Smooth muscle cell (in vitro differentiated cells): ENCODE measurements around the gene DHRS1. TPM values are rescaled to one million over a fixed set of nuclear protein-coding genes. Genes with fewer than 3 reads are reported as not detected.

Experiments
- DNase-seq: peaks from one replicate; lab custom pipeline; 2025; ENCODE audit not compliant: unreplicated experiment; lab: John Stamatoyannopoulos, UW
- H2AFZ ChIP-seq: fragments of 200-600 bp; sonication (generic); 2 replicates; pipeline ENCODE4 v1.6.0; 2016; ENCODE audit warnings: antibody characterized with exemption, low read depth, mild to moderate bottlenecking
- H3F3A ChIP-seq: fragments of 200-600 bp; sonication (generic); 2 replicates; pipeline ENCODE4 v1.6.0; 2017; ENCODE audit warnings: antibody characterized with exemption, low read depth
- H3K27ac ChIP-seq: fragments of 200-600 bp; sonication (generic); 2 replicates; pipeline ENCODE4 v1.5.1; 2016; ENCODE audit warnings: low read depth, mild to moderate bottlenecking
- H3K27me3 ChIP-seq: fragments of 200-600 bp; sonication (generic); 2 replicates; pipeline ENCODE4 v1.6.1; 2016; ENCODE audit warnings: low read depth, mild to moderate bottlenecking
- H3K36me3 ChIP-seq: fragments of 200-600 bp; sonication (generic); 2 replicates; pipeline ENCODE4 v1.5.1; 2016; ENCODE audit warnings: low read depth
- H3K4me1 ChIP-seq: fragments of 200-600 bp; sonication (generic); 2 replicates; pipeline ENCODE4 v1.5.1; 2016; ENCODE audit warnings: low read depth
- H3K4me2 ChIP-seq: fragments of 200-600 bp; sonication (generic); 2 replicates; pipeline ENCODE4 v1.6.0; 2016; ENCODE audit warnings: mild to moderate bottlenecking
- H3K4me3 ChIP-seq: fragments of 200-600 bp; sonication (generic); 2 replicates; pipeline ENCODE4 v1.5.1; 2016; ENCODE audit warnings: mild to moderate bottlenecking
- H3K79me2 ChIP-seq: fragments of 200-600 bp; sonication (generic); 2 replicates; pipeline ENCODE4 v1.6.0; 2016; ENCODE audit warnings: low read depth, mild to moderate bottlenecking
- H3K9ac ChIP-seq: fragments of 200-600 bp; sonication (generic); 2 replicates; pipeline ENCODE4 v1.6.0; 2016; ENCODE audit warnings: low read depth
- H3K9me3 ChIP-seq: fragments of 200-600 bp; sonication (generic); replicated peaks from 2 replicates; pipeline ENCODE4 v1.5.1; 2016; ENCODE audit warnings: low read depth
- H4K20me1 ChIP-seq: fragments of 200-600 bp; sonication (generic); 2 replicates; pipeline ENCODE4 v1.6.0; 2016; ENCODE audit warnings: low read depth
- WGBS: methylation state at CpG from one replicate; pipeline ENCODE4 v1.1.7; 2016; ENCODE audit warnings: low lambda C conversion rate; 5-methylcytosine and 5-hydroxymethylcytosine counted together
- polyA plus RNA-seq: library from polyadenylated mRNA; unstranded; fragments of >200 nt; fragmentation: Nextera tagmentation; extraction: Ambion mirVana; gene quantifications from 2 replicates; pipeline ENCODE4 v1.2.1, GENCODE V29; 2016
- total RNA-seq: library from RNA; depleted of rRNA; stranded (reverse); fragments of >200 nt; gene quantifications from 2 replicates; pipeline ENCODE4 v1.2.3, GENCODE V29; 2014
- TF ChIP-seq, protein P1 (sequence below): fragments of 200-600 bp; sonication (generic); IDR thresholded peaks from 2 replicates; pipeline ENCODE4 v1.5.1; 2017; ENCODE audit warnings: borderline replicate concordance, mild to moderate bottlenecking, antibody characterized with exemption; ENCODE audit not compliant: insufficient read depth, poor library complexity, severe bottlenecking

DHRS1 gene
- total and polyA plus RNA-seq, 2 experiments from 2014 or later = 22.5 to 25.2 TPM

DNA sequence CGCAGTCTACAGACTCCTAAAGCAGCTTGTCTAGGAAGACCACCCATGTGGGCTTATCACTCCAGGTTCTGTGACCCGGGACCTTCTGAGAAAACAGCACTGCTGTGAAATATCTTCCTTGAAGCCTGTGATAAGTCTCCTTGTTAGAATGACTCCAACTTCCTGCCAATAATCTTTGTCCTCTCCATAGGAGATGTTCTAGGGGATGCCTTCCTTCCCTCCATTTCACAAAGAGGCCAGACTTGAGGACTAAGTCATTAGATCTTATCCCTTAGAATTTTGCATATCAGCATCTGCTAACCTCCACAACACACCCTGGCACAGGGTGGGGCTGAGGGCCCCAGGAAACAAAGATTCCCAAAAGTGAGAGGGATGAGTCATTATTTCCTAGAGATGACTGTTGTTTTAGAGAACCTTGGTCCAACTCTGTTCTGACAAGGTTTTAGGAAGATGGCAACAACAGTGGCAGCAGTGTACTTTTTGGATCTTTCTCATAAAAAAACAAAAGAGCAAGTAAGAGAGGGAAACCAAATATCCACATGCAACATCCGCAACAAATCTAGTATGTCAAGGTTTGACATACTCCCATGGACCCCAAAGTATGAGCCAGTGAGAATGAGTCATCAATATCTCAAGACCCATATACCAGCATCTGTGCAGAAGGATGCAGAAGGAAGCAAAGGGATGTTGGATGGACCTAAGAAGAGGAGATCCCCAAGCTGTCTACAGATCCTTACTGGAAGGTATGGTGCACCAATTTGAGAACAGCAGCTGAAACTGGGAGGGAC lies 17.8 kb upstream of the DHRS1 start:
- Histone ChIP-seq H3K27me3 (no peaks in the 10 kb centered on the region), H3F3A (no peaks in the 10 kb centered on the region), H3K4me1 (no peaks in the 10 kb centered on the region), H3K4me3 (no peak overlapping the region), H3K27ac (no peak overlapping the region), H3K36me3 (no peaks in the 10 kb centered on the region), H3K4me2 (no peak overlapping the region), H4K20me1 (no peaks in the 10 kb centered on the region), H3K9ac (no peak overlapping the region), H3K9me3 (no peaks in the 10 kb centered on the region), H3K79me2 (no peaks in the 10 kb centered on the region), H2AFZ (no peak overlapping the region)
- no peak for DNase-seq
- 67% methylated on average over 3 of the region's 3 CpGs for WGBS
- TF ChIP-seq, protein P1, sequence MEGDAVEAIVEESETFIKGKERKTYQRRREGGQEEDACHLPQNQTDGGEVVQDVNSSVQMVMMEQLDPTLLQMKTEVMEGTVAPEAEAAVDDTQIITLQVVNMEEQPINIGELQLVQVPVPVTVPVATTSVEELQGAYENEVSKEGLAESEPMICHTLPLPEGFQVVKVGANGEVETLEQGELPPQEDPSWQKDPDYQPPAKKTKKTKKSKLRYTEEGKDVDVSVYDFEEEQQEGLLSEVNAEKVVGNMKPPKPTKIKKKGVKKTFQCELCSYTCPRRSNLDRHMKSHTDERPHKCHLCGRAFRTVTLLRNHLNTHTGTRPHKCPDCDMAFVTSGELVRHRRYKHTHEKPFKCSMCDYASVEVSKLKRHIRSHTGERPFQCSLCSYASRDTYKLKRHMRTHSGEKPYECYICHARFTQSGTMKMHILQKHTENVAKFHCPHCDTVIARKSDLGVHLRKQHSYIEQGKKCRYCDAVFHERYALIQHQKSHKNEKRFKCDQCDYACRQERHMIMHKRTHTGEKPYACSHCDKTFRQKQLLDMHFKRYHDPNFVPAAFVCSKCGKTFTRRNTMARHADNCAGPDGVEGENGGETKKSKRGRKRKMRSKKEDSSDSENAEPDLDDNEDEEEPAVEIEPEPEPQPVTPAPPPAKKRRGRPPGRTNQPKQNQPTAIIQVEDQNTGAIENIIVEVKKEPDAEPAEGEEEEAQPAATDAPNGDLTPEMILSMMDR = no peak

DNA sequence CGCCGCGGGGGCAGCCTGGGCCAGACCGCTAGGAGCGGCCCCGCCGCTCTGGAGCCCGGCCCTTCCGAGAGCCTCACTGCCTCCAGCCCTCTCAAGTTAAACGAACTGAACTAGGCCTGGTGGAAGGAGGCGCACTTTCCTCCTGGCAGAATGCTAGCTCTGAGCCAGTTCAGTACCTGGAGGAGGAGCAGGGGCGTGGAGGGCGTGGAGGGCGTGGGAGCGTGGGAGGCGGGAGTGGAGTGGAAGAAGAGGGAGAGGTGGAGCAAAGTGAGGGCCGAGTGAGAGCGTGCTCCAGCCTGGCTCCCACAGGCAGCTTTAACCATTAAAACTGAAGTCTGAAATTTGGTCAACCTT lies 17.0 kb upstream of the DHRS1 start:
- H3K9me3 ChIP-seq = no peaks in the 10 kb centered on the region
- H3K27ac ChIP-seq = no peak overlapping the region
- H3K27me3 ChIP-seq = no peaks in the 10 kb centered on the region
- no peak overlapping the region for H3K4me3 ChIP-seq
- WGBS = 92% methylated on average over 18 of the region's 18 CpGs
- no peak overlapping the region for H3K4me2 ChIP-seq
- H2AFZ ChIP-seq = no peak overlapping the region
- TF ChIP-seq, protein P1 = no peak
- H3F3A ChIP-seq = no peaks in the 10 kb centered on the region
- H3K9ac ChIP-seq = no peak overlapping the region
- H3K4me1 ChIP-seq = no peaks in the 10 kb centered on the region
- H3K36me3 ChIP-seq = no peaks in the 10 kb centered on the region
- H4K20me1 ChIP-seq = no peaks in the 10 kb centered on the region
- no peaks in the 10 kb centered on the region for H3K79me2 ChIP-seq
- no peak for DNase-seq

DNA sequence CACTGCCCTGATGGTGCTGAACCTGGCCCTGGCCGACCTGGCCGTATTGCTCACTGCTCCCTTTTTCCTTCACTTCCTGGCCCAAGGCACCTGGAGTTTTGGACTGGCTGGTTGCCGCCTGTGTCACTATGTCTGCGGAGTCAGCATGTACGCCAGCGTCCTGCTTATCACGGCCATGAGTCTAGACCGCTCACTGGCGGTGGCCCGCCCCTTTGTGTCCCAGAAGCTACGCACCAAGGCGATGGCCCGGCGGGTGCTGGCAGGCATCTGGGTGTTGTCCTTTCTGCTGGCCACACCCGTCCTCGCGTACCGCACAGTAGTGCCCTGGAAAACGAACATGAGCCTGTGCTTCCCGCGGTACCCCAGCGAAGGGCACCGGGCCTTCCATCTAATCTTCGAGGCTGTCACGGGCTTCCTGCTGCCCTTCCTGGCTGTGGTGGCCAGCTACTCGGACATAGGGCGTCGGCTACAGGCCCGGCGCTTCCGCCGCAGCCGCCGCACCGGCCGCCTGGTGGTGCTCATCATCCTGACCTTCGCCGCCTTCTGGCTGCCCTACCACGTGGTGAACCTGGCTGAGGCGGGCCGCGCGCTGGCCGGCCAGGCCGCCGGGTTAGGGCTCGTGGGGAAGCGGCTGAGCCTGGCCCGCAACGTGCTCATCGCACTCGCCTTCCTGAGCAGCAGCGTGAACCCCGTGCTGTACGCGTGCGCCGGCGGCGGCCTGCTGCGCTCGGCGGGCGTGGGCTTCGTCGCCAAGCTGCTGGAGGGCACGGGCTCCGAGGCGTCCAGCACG lies 16.4 kb upstream of the DHRS1 start:
- Histone ChIP-seq H2AFZ (no peak overlapping the region), H4K20me1 (no peaks in the 10 kb centered on the region), H3K4me2 (no peak overlapping the region), H3K9ac (no peak overlapping the region), H3K36me3 (no peaks in the 10 kb centered on the region), H3K4me1 (no peaks in the 10 kb centered on the region), H3K27me3 (no peaks in the 10 kb centered on the region), H3K27ac (no peak overlapping the region), H3K79me2 (no peaks in the 10 kb centered on the region), H3K4me3 (no peak overlapping the region), H3F3A (no peaks in the 10 kb centered on the region), H3K9me3 (no peaks in the 10 kb centered on the region)
- TF ChIP-seq, protein P1 = no peak
- DNase-seq = no peak
- WGBS = 88% methylated on average over 69 of the region's 70 CpGs
